Prostate gland (tissue), 2 donors: ENCODE measurements around the gene RIT2.

Experiments used
- POLR2AphosphoS5 ChIP-seq: sonication (generic); formaldehyde crosslinking; IDR thresholded peaks from one replicate; pipeline ENCODE4 v1.6.1; 2017; ENCODE audit warnings: antibody characterized with exemption
- TF ChIP-seq, protein P1 (sequence below), 4 experiments: fragments of 200-600 bp in 2 of 4; fragments of 450-650 bp in 2 of 4; sonication (generic) in 2 of 4; IDR thresholded peaks; 1 replicate in 3 of 4; 2 replicates in 1 of 4; pipeline ENCODE4 v1.5.1; 2016 to 2019; ENCODE audit warnings: antibody characterized with exemption in 4 of 4, mild to moderate bottlenecking in 2 of 4, moderate library complexity in 2 of 4

DNA sequence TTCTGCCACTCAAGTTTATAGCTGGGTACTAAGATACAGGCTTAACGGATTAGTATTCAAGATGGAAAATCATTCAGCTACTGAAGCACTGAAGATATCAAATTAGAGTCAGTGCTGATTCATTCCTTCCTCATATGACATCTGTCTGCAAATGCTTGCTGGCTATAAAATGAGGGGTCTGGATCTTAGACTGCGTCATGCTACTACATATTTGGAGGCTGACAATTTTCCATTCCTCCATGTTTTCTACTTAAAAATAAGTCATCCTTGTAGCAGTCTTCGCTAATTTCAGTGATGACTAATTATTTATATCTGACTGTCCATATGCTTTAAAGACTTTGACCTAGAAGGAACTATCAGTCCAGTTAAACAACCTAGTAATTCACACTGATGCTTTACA is 233.4 kb downstream of the RIT2 start:
- TF ChIP-seq, protein P1, sequence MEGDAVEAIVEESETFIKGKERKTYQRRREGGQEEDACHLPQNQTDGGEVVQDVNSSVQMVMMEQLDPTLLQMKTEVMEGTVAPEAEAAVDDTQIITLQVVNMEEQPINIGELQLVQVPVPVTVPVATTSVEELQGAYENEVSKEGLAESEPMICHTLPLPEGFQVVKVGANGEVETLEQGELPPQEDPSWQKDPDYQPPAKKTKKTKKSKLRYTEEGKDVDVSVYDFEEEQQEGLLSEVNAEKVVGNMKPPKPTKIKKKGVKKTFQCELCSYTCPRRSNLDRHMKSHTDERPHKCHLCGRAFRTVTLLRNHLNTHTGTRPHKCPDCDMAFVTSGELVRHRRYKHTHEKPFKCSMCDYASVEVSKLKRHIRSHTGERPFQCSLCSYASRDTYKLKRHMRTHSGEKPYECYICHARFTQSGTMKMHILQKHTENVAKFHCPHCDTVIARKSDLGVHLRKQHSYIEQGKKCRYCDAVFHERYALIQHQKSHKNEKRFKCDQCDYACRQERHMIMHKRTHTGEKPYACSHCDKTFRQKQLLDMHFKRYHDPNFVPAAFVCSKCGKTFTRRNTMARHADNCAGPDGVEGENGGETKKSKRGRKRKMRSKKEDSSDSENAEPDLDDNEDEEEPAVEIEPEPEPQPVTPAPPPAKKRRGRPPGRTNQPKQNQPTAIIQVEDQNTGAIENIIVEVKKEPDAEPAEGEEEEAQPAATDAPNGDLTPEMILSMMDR (IDR thresholded peaks at IDR 0.05): no peak
- TF ChIP-seq POLR2AphosphoS5: no peak
